OCI-LY3 (cell line): Measurements from ENCODE around the gene KCNK7.
"Not testable (repeated sequence)": the region's sequence is repeated elsewhere in the genome, so short reads cannot be mapped to it uniquely, and the experiment has no call there.

Experiments
- EZH2phosphoT487 ChIP-seq: fragments of 200-600 bp; shearing (Covaris generic); IDR thresholded peaks from 2 replicates; pipeline ENCODE4 v1.6.1; 2018; ENCODE audit warnings: antibody characterized with exemption, mixed run types, low read depth
- TF ChIP-seq, protein P1 (sequence below): fragments of 200-600, 300-600 bp; sonication (generic); IDR thresholded peaks from 2 replicates; pipeline ENCODE4 v1.5.1; 2014; ENCODE audit warnings: antibody characterized with exemption, low read length, low read depth

DNA sequence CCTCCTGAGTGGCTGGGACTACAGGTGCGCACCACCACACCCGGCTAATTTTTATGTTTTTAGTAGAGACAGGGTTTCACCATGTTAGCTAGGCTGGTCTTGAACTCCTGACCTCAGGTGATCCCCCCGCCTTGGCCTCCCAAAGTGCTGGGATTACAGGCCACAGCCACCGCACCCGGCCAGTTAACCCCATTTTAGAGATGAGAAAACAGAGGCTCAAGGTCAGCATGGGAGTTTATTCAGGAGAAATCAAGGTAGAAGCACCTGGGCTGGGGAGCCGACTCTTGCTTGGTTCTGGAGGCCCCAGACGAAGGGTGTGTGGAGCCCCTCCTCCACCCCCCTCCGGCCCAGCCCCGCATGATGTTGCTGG, 43.6 kb upstream of the KCNK7 start:
- TF ChIP-seq, protein P1, sequence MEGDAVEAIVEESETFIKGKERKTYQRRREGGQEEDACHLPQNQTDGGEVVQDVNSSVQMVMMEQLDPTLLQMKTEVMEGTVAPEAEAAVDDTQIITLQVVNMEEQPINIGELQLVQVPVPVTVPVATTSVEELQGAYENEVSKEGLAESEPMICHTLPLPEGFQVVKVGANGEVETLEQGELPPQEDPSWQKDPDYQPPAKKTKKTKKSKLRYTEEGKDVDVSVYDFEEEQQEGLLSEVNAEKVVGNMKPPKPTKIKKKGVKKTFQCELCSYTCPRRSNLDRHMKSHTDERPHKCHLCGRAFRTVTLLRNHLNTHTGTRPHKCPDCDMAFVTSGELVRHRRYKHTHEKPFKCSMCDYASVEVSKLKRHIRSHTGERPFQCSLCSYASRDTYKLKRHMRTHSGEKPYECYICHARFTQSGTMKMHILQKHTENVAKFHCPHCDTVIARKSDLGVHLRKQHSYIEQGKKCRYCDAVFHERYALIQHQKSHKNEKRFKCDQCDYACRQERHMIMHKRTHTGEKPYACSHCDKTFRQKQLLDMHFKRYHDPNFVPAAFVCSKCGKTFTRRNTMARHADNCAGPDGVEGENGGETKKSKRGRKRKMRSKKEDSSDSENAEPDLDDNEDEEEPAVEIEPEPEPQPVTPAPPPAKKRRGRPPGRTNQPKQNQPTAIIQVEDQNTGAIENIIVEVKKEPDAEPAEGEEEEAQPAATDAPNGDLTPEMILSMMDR, result not testable (repeated sequence)
- TF ChIP-seq EZH2phosphoT487, result not testable (repeated sequence)
